GM12878 (cell line): ENCODE measurements around the gene PSORS1C1. TPM values are rescaled to one million over a fixed set of nuclear protein-coding genes. Genes with fewer than 3 reads are reported as not detected.

Experiments
- ATAC-seq: fragments of 200-7000 bp; cut with Tn5 transposase; 3 replicates; pipeline ENCODE4 v1.9.1; 2020; ENCODE audit warnings: mild to moderate bottlenecking, moderate library complexity
- BruUV-seq: library from RNA; stranded (reverse); fragments of 400-500 nt; replicated peaks from 2 replicates; lab custom pipeline; 2021; lab: Mats Ljungman, UMichigan
- CTCF ChIA-PET: fragments of 300-600 bp; sonication (Branson Sonifier 250); formaldehyde crosslinking; extraction: SDS; loops from one replicate; lab custom pipeline; 2021; ENCODE audit warnings: inconsistent platforms; lab: Yijun Ruan, JAX
- POLR2A ChIA-PET: fragments of 350-600 bp; formaldehyde crosslinking; extraction: SDS; loops from one replicate; lab custom pipeline; 2021; ENCODE audit warnings: inconsistent platforms; lab: Charles Lee
- RAD21 ChIA-PET: fragments of 300-600 bp; sonication (Branson Sonifier 250); formaldehyde crosslinking; loops from one replicate; lab custom pipeline; 2023; ENCODE audit warnings: antibody characterized with exemption; ENCODE audit not compliant: unreplicated experiment; lab: Charles Lee
- SMC1A ChIA-PET: fragments of 300-600 bp; sonication (Branson Sonifier 250); formaldehyde crosslinking; loops from one replicate; lab custom pipeline; 2023; ENCODE audit not compliant: unreplicated experiment, uncharacterized antibody; lab: Charles Lee
- DNase-seq: peaks from one replicate; pipeline ENCODE4 v3.0.0-alpha.2; 2011; ENCODE audit warnings: low read depth, low spot score
- FAIRE-seq: peaks from 3 replicates; lab custom pipeline; 2011; peaks lifted over from hg19 to GRCh38; lab: Jason Lieb, UNC
- H2AFZ ChIP-seq: 2 replicates; pipeline ENCODE4 v1.6.0; 2011; ENCODE audit warnings: low read depth, low read length, control low read depth; ENCODE audit not compliant: control insufficient read depth
- H3K27ac ChIP-seq: 2 replicates; pipeline ENCODE4 v1.5.1; 2011; ENCODE audit warnings: control low read depth; ENCODE audit not compliant: control insufficient read depth, insufficient read depth
- H3K27me3 ChIP-seq, 2 experiments: replicated peaks in 1 of 2; 2 replicates each; pipeline versions ENCODE4 v1.6.0 to v1.6.1; 2011; ENCODE audit warnings: low read length in 1 of 2; ENCODE audit not compliant: control insufficient read depth in 2 of 2, insufficient read depth in 2 of 2
- H3K36me3 ChIP-seq, 2 experiments: 2 replicates each; pipeline ENCODE4 v1.5.1; 2011; ENCODE audit warnings: low read length in 1 of 2; ENCODE audit not compliant: control insufficient read depth in 2 of 2, insufficient read depth in 2 of 2
- H3K4me1 ChIP-seq: 2 replicates; pipeline ENCODE4 v1.6.1; 2011; ENCODE audit warnings: mild to moderate bottlenecking, low read length, moderate library complexity, mixed read lengths; ENCODE audit not compliant: control insufficient read depth, insufficient read depth
- H3K4me2 ChIP-seq: 2 replicates; pipeline ENCODE4 v1.6.0; 2011; ENCODE audit warnings: control low read depth; ENCODE audit not compliant: control insufficient read depth, insufficient read depth
- H3K4me3 ChIP-seq: fragments of 200-600 bp; sonication (generic); 2 replicates; pipeline ENCODE4 v1.5.1; 2016
- H3K79me2 ChIP-seq: 2 replicates; pipeline ENCODE4 v1.6.0; 2011; ENCODE audit warnings: low read length; ENCODE audit not compliant: control insufficient read depth, insufficient read depth
- H3K9ac ChIP-seq: 2 replicates; pipeline ENCODE4 v1.8.0; 2011; ENCODE audit warnings: low read length, control low read depth, mixed read lengths; ENCODE audit not compliant: control insufficient read depth, insufficient read depth
- H3K9me3 ChIP-seq: replicated peaks from 3 replicates; pipeline ENCODE4 v1.5.1; 2011; ENCODE audit warnings: mild to moderate bottlenecking, low read length; ENCODE audit not compliant: control insufficient read depth, insufficient read depth
- H4K20me1 ChIP-seq: 2 replicates; pipeline ENCODE4 v1.6.0; 2011; ENCODE audit not compliant: control insufficient read depth, insufficient read depth
- ATF2 ChIP-seq: IDR thresholded peaks from 2 replicates; pipeline ENCODE4 v1.6.1; 2012; ENCODE audit warnings: low read length, inconsistent platforms
- CHD2 ChIP-seq: IDR thresholded peaks from 2 replicates; pipeline ENCODE4 v1.6.1; 2011; ENCODE audit warnings: low read depth, low read length, improper control_type of control experiment, borderline replicate concordance
- LARP7 ChIP-seq: fragments of 450-650 bp; IDR thresholded peaks from 2 replicates; pipeline ENCODE4 v1.6.1; 2017; ENCODE audit warnings: mild to moderate bottlenecking
- MTA2 ChIP-seq: fragments of 450-650 bp; IDR thresholded peaks from 2 replicates; pipeline ENCODE4 v1.6.1; 2016; ENCODE audit warnings: low read depth, mild to moderate bottlenecking, moderate library complexity
- MXI1 ChIP-seq: fragments of 150-350 bp; IDR thresholded peaks from 2 replicates; pipeline ENCODE4 v1.6.1; 2011; ENCODE audit warnings: low read depth, mild to moderate bottlenecking, inconsistent platforms, low read length, improper control_type of control experiment
- NR2F1 ChIP-seq: fragments of 450-650 bp; conservative IDR thresholded peaks from 2 replicates; pipeline ENCODE4 v1.6.1; 2017; ENCODE audit warnings: mild to moderate bottlenecking
- POLR2A ChIP-seq: IDR thresholded peaks from 2 replicates; pipeline ENCODE4 v1.6.1; 2011; ENCODE audit warnings: low read depth, mild to moderate bottlenecking, low read length
- RAD51 ChIP-seq: fragments of 450-650 bp; IDR thresholded peaks from 2 replicates; pipeline ENCODE4 v1.6.1; 2016; ENCODE audit warnings: moderate library complexity, mild to moderate bottlenecking, inconsistent platforms
- RB1 ChIP-seq: fragments of 450-650 bp; formaldehyde crosslinking; IDR thresholded peaks from 2 replicates; pipeline ENCODE4 v1.6.1; 2017; ENCODE audit warnings: mild to moderate bottlenecking, borderline replicate concordance
- STAT3 ChIP-seq: IDR thresholded peaks from 2 replicates; pipeline ENCODE4 v1.6.1; 2011; ENCODE audit warnings: low read depth, low read length, improper control_type of control experiment
- TCF3 ChIP-seq: IDR thresholded peaks from 2 replicates; pipeline ENCODE4 v1.6.1; 2012; ENCODE audit warnings: low read depth, mild to moderate bottlenecking, low read length, borderline replicate concordance; ENCODE audit not compliant: insufficient read depth
- USF2 ChIP-seq: IDR thresholded peaks from 2 replicates; pipeline ENCODE4 v1.6.1; 2011; ENCODE audit warnings: low read depth, low read length, improper control_type of control experiment, borderline replicate concordance
- ZNF24 ChIP-seq: fragments of 450-650 bp; IDR thresholded peaks from 2 replicates; pipeline ENCODE4 v1.6.1; 2017; ENCODE audit warnings: antibody characterized with exemption, mild to moderate bottlenecking
- WGBS: methylation state at CpG from one replicate; pipeline ENCODE4 v1.1.6; 2016; ENCODE audit warnings: low lambda C conversion rate; ENCODE audit not compliant: insufficient replicate concordance, insufficient coverage; ENCODE audit errors: missing lambda C conversion rate; 5-methylcytosine and 5-hydroxymethylcytosine counted together
- in situ Hi-C: fragments of 300-500 bp; cut with MboI; formaldehyde crosslinking; loops from 9 replicates; pipeline ENCODE4 v1.14.3; 2018; ENCODE audit warnings: mixed read lengths
- intact Hi-C: fragments of 100-400 bp; cut with micrococcal nuclease; formaldehyde crosslinking; loops from one replicate; pipeline ENCODE4 v1.14.2; 2022; ENCODE audit not compliant: unreplicated experiment
- polyA plus RNA-seq, 11 experiments: library from polyadenylated mRNA; depleted of rRNA in 4 of 11; unstranded in 6 of 11; stranded (reverse) in 5 of 11; fragments of >200 nt; fragmentation: Nextera tagmentation in 4 of 11; fragmentation: Illumina TruSeq in 1 of 11; extraction: Ambion mirVana in 4 of 11; extraction: Trizol in 1 of 11; gene quantifications; 1 replicate in 1 of 11; 2 replicates in 10 of 11; pipeline versions ENCODE4 v1.2.1 to v1.2.3, GENCODE V29; 2011 to 2016; ENCODE audit warnings: inconsistent platforms in 2 of 11, missing spikeins in 2 of 11, low read depth in 1 of 11
- total RNA-seq, 4 experiments: library from RNA; depleted of rRNA in 3 of 4; stranded (reverse); fragments of >200 nt in 3 of 4; fragmentation: Illumina TruSeq in 1 of 4; extraction: Trizol in 1 of 4; gene quantifications; 2 replicates each; pipeline versions ENCODE4 v1.2.1 to v1.2.3, GENCODE V29; 2013 to 2021
- TF ChIP-seq, protein P1 (sequence below): fragments of 450-650 bp; IDR thresholded peaks from 2 replicates; pipeline ENCODE4 v1.6.1; 2018; ENCODE audit warnings: borderline replicate concordance, mild to moderate bottlenecking; ENCODE audit not compliant: partially characterized antibody
- TF ChIP-seq, protein P2 (sequence below): fragments of 450-650 bp; IDR thresholded peaks from 2 replicates; pipeline ENCODE4 v1.6.1; 2017; ENCODE audit warnings: mild to moderate bottlenecking

The PSORS1C1 gene
- total and polyA plus RNA-seq, 10 of the 15 experiments (the other 5 are each of a cell fraction or from before 2014, with no cell fraction given) = 0.13 to 1.00 (median 0.20) TPM; not detected in 5

- BruUV-seq = no TSS peak
- CTCF ChIA-PET = interaction anchor here (1.0 kb wide), 1 partner anchor 21 kb away, joined by 3 read pairs; the partner anchor contains the start of gene TCF19
- ATAC-seq (no peak), FAIRE-seq (no peak), DNase-seq (no peak)
- Histone ChIP-seq H3K4me1 (peaks cover 14% of the 10 kb centered on the region), H3K27me3 (no peaks in the 10 kb centered on the region), H3K36me3 (0 out of 4 replicates have a peak, but pooled peaks cover 0 to 2% of the 10 kb centered on the region in 2 experiments), H3K9ac (no peak overlapping the region), H3K27ac (no peak overlapping the region), H3K4me3 (0 out of 2 replicates have a peak overlapping the region, but pooled peaks have one; percentile 4), H2AFZ (no peak overlapping the region), H3K9me3 (no peaks in the 10 kb centered on the region), H3K4me2 (no peak overlapping the region), H3K79me2 (no peaks in the 10 kb centered on the region; the same call in none of the 2 replicates), H4K20me1 (no peaks in the 10 kb centered on the region)
- intact Hi-C loops = no loop called here
- POLR2A ChIA-PET = interaction anchor here (0.6 kb wide), 2 partner anchors 14 to 19 kb away, joined by 3 to 6 read pairs; no protein-coding TSS in a partner anchor
- RAD21 ChIA-PET = interaction anchor here (1.2 kb wide), 1 partner anchor 15 kb away, joined by 3 read pairs; no protein-coding TSS in a partner anchor
- WGBS = 97% methylated on average over 8 of the region's 8 CpGs
- no peak for TF ChIP-seq ATF2
- no peak for TF ChIP-seq MXI1
- TF ChIP-seq USF2 = no peak
- TF ChIP-seq, protein P1, sequence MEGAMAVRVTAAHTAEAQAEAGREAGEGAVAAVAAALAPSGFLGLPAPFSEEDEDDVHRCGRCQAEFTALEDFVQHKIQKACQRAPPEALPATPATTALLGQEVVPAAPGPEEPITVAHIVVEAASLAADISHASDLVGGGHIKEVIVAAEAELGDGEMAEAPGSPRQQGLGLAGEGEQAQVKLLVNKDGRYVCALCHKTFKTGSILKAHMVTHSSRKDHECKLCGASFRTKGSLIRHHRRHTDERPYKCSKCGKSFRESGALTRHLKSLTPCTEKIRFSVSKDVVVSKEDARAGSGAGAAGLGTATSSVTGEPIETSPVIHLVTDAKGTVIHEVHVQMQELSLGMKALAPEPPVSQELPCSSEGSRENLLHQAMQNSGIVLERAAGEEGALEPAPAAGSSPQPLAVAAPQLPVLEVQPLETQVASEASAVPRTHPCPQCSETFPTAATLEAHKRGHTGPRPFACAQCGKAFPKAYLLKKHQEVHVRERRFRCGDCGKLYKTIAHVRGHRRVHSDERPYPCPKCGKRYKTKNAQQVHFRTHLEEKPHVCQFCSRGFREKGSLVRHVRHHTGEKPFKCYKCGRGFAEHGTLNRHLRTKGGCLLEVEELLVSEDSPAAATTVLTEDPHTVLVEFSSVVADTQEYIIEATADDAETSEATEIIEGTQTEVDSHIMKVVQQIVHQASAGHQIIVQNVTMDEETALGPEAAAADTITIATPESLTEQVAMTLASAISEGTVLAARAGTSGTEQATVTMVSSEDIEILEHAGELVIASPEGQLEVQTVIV = no peak
- no peak for TF ChIP-seq RAD51
- TF ChIP-seq, protein P2, sequence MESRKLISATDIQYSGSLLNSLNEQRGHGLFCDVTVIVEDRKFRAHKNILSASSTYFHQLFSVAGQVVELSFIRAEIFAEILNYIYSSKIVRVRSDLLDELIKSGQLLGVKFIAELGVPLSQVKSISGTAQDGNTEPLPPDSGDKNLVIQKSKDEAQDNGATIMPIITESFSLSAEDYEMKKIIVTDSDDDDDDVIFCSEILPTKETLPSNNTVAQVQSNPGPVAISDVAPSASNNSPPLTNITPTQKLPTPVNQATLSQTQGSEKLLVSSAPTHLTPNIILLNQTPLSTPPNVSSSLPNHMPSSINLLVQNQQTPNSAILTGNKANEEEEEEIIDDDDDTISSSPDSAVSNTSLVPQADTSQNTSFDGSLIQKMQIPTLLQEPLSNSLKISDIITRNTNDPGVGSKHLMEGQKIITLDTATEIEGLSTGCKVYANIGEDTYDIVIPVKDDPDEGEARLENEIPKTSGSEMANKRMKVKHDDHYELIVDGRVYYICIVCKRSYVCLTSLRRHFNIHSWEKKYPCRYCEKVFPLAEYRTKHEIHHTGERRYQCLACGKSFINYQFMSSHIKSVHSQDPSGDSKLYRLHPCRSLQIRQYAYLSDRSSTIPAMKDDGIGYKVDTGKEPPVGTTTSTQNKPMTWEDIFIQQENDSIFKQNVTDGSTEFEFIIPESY = no peak
- TF ChIP-seq RB1 = no peak
- TF ChIP-seq NR2F1 = no peak
- no peak for TF ChIP-seq CHD2
- TF ChIP-seq POLR2A = no peak
- no peak for TF ChIP-seq ZNF24
- no peak for TF ChIP-seq MTA2
- TF ChIP-seq TCF3 = no peak
- no peak for TF ChIP-seq LARP7
- no peak for TF ChIP-seq STAT3
- SMC1A ChIA-PET = no interaction called here
- in situ Hi-C loops = no loop called here
Observed at GRCh38 chr6:31179896-31180295, 65.3 kb downstream of the PSORS1C1 start.
